Measurements from ENCODE around the gene SESN3. TPM values are rescaled to one million over a fixed set of nuclear protein-coding genes. Genes with fewer than 3 reads are reported as not detected.
"Not testable (repeated sequence)": the region's sequence is repeated elsewhere in the genome, so short reads cannot be mapped to it uniquely, and the experiment has no call there.

SESN3 gene
- 1.5 TPM for polyA plus RNA-seq (2013, experiment 1 of 2)
- polyA plus RNA-seq (2013, experiment 2 of 2) = 1.5 TPM

- no peak within 1 kb of the TSS for H2BK15ac ChIP-seq (replicated peaks; ENCODE audit: low read depth)
- H3K56ac ChIP-seq (ENCODE audit: low read length) = peak within 1 kb of the TSS; percentile 87
- DNase-seq = peak; percentile 100
- no peak within 1 kb of the TSS for H2BK5ac ChIP-seq (ENCODE audit: low read length)
- no peaks in the 10 kb centered on the region for H3K79me1 ChIP-seq (ENCODE audit: low read length)
- peak within 1 kb of the TSS; percentile 32 for H3K4me3 ChIP-seq (ENCODE audit: low read length)
- no peak within 1 kb of the TSS for H4K8ac ChIP-seq (ENCODE audit: low read depth, low read length)
- peak within 1 kb of the TSS; percentile 71 for H3K9ac ChIP-seq (ENCODE audit: low read length)
- no peaks in the 10 kb centered on the region for H3K79me2 ChIP-seq (ENCODE audit: control insufficient read depth, insufficient read depth, low read length)
- H3K27ac ChIP-seq (ENCODE audit: low read depth, low read length) = no peak within 1 kb of the TSS
- no peak within 1 kb of the TSS for H2AK5ac ChIP-seq (ENCODE audit: low read length)
- H2BK120ac ChIP-seq (ENCODE audit: low read depth, low read length) = no peak within 1 kb of the TSS
- H4K5ac ChIP-seq (ENCODE audit: low read length) = no peak within 1 kb of the TSS
- H3K4ac ChIP-seq (ENCODE audit: low read depth, low read length) = no peak within 1 kb of the TSS
- peak within 1 kb of the TSS; percentile 88 for H3K4me2 ChIP-seq (ENCODE audit: low read length)
- H3K18ac ChIP-seq (ENCODE audit: low read length) = peak within 1 kb of the TSS; percentile 22
- no peaks in the 10 kb centered on the region for H3K4me1 ChIP-seq (ENCODE audit: control insufficient read depth, low read depth, low read length)
- no peak within 1 kb of the TSS for H3K23ac ChIP-seq (ENCODE audit: low read length)
- no peaks in the 10 kb centered on the region for H3K36me3 ChIP-seq (ENCODE audit: control insufficient read depth, insufficient read depth, low read length)
- no CpG with 5 or more reads among the region's 40 CpGs for WGBS (ENCODE audit: extremely low coverage, insufficient coverage, low lambda C conversion rate)
- H3K27me3 ChIP-seq (ENCODE audit: insufficient read depth, low read length, poor library complexity) = peaks cover 4% of the 10 kb centered on the region
Observed at GRCh38 chr11:95231127-95231880, at the start of gene SESN3. Gene SESN3 (minus strand): TSS chr11:95231202. CDS start chr11:95230860, 342 bp downstream.

GRCh38 chr11:95279921-95280868 lies 49.2 kb upstream of the SESN3 start:
- Histone ChIP-seq H3K79me1 (ENCODE audit: low read length) (no peaks in the 10 kb centered on the region), H2BK120ac (ENCODE audit: low read depth, low read length) (no peak overlapping the region), H3K56ac (ENCODE audit: low read length) (no peak overlapping the region), H3K4me3 (ENCODE audit: low read length) (no peak overlapping the region), H3K23ac (ENCODE audit: low read length) (no peak overlapping the region), H3K27me3 (ENCODE audit: insufficient read depth, low read length, poor library complexity) (no peaks in the 10 kb centered on the region), H3K4me1 (ENCODE audit: control insufficient read depth, low read depth, low read length) (peaks cover 1% of the 10 kb centered on the region), H2BK5ac (ENCODE audit: low read length) (no peak overlapping the region), H4K5ac (ENCODE audit: low read length) (no peak overlapping the region), H2BK15ac (replicated peaks; ENCODE audit: low read depth) (no peak overlapping the region), H3K18ac (ENCODE audit: low read length) (no peak overlapping the region), H4K8ac (ENCODE audit: low read depth, low read length) (no peak overlapping the region), H3K27ac (ENCODE audit: low read depth, low read length) (no peak overlapping the region), H3K4ac (ENCODE audit: low read depth, low read length) (no peak overlapping the region), H3K9ac (ENCODE audit: low read length) (no peak overlapping the region), H3K4me2 (ENCODE audit: low read length) (no peak overlapping the region), H2AK5ac (ENCODE audit: low read length) (no peak overlapping the region), H3K36me3 (ENCODE audit: control insufficient read depth, insufficient read depth, low read length) (no peaks in the 10 kb centered on the region), H3K79me2 (ENCODE audit: control insufficient read depth, insufficient read depth, low read length) (no peaks in the 10 kb centered on the region)
- peak; percentile 69 for DNase-seq
- WGBS (ENCODE audit: extremely low coverage, insufficient coverage, low lambda C conversion rate) = no CpG with 5 or more reads among the region's 6 CpGs

- WGBS (ENCODE audit: extremely low coverage, insufficient coverage, low lambda C conversion rate) = no CpG with 5 or more reads among the region's 2 CpGs
- Histone ChIP-seq H3K9ac (ENCODE audit: low read length) (no peak overlapping the region), H2BK120ac (ENCODE audit: low read depth, low read length) (peak overlapping the region; percentile 45), H2AK5ac (ENCODE audit: low read length) (no peak overlapping the region), H3K4me3 (ENCODE audit: low read length) (no peak overlapping the region), H3K27ac (ENCODE audit: low read depth, low read length) (no peak overlapping the region), H2BK5ac (ENCODE audit: low read length) (no peak overlapping the region), H3K4me2 (ENCODE audit: low read length) (no peak overlapping the region), H3K18ac (ENCODE audit: low read length) (no peak overlapping the region), H4K8ac (ENCODE audit: low read depth, low read length) (peak overlapping the region; percentile 39), H3K4ac (ENCODE audit: low read depth, low read length) (no peak overlapping the region), H3K79me2 (ENCODE audit: control insufficient read depth, insufficient read depth, low read length) (no peaks in the 10 kb centered on the region), H3K4me1 (ENCODE audit: control insufficient read depth, low read depth, low read length) (peaks cover 1% of the 10 kb centered on the region), H3K27me3 (ENCODE audit: insufficient read depth, low read length, poor library complexity) (no peaks in the 10 kb centered on the region), H4K5ac (ENCODE audit: low read length) (no peak overlapping the region), H3K56ac (ENCODE audit: low read length) (no peak overlapping the region), H3K23ac (ENCODE audit: low read length) (no peak overlapping the region), H3K36me3 (ENCODE audit: control insufficient read depth, insufficient read depth, low read length) (no peaks in the 10 kb centered on the region), H2BK15ac (replicated peaks; ENCODE audit: low read depth) (no peak overlapping the region), H3K79me1 (ENCODE audit: low read length) (no peaks in the 10 kb centered on the region)
- peak; percentile 55 for DNase-seq
Observed at GRCh38 chr11:95277868-95278267, 46.9 kb upstream of the SESN3 start.

GRCh38 chr11:95276139-95276538 lies 45.1 kb upstream of the SESN3 start:
- Histone ChIP-seq H3K79me2 (ENCODE audit: control insufficient read depth, insufficient read depth, low read length) (no peaks in the 10 kb centered on the region), H2BK15ac (replicated peaks; ENCODE audit: low read depth) (no peak overlapping the region), H2BK120ac (ENCODE audit: low read depth, low read length) (no peak overlapping the region), H3K4me1 (ENCODE audit: control insufficient read depth, low read depth, low read length) (peaks cover 1% of the 10 kb centered on the region), H3K27ac (ENCODE audit: low read depth, low read length) (no peak overlapping the region), H2BK5ac (ENCODE audit: low read length) (no peak overlapping the region), H3K23ac (ENCODE audit: low read length) (no peak overlapping the region), H3K27me3 (ENCODE audit: insufficient read depth, low read length, poor library complexity) (no peaks in the 10 kb centered on the region), H3K4me3 (ENCODE audit: low read length) (no peak overlapping the region), H3K4ac (ENCODE audit: low read depth, low read length) (no peak overlapping the region), H4K8ac (ENCODE audit: low read depth, low read length) (no peak overlapping the region), H3K4me2 (ENCODE audit: low read length) (no peak overlapping the region), H2AK5ac (ENCODE audit: low read length) (no peak overlapping the region), H4K5ac (ENCODE audit: low read length) (no peak overlapping the region), H3K18ac (ENCODE audit: low read length) (no peak overlapping the region), H3K79me1 (ENCODE audit: low read length) (no peaks in the 10 kb centered on the region), H3K56ac (ENCODE audit: low read length) (no peak overlapping the region), H3K36me3 (ENCODE audit: control insufficient read depth, insufficient read depth, low read length) (no peaks in the 10 kb centered on the region), H3K9ac (ENCODE audit: low read length) (no peak overlapping the region)
- no peak for DNase-seq
- WGBS (ENCODE audit: extremely low coverage, insufficient coverage, low lambda C conversion rate) = 100% methylated on average over 2 of the region's 4 CpGs

- not testable (repeated sequence) for H2BK15ac ChIP-seq (replicated peaks; ENCODE audit: low read depth)
Observed at GRCh38 chr11:95273618-95274017, 42.6 kb upstream of the SESN3 start.

More at GRCh38 chr11:95273618-95274017, 42.6 kb upstream of the SESN3 start:
- H2BK120ac ChIP-seq (ENCODE audit: low read depth, low read length); H3K18ac ChIP-seq (ENCODE audit: low read length); H3K27ac ChIP-seq (ENCODE audit: low read depth, low read length); H3K4me2 ChIP-seq (ENCODE audit: low read length); H4K5ac ChIP-seq (ENCODE audit: low read length); H3K4me3 ChIP-seq (ENCODE audit: low read length); DNase-seq; H4K8ac ChIP-seq (ENCODE audit: low read depth, low read length); H3K79me2 ChIP-seq (ENCODE audit: control insufficient read depth, insufficient read depth, low read length); H2AK5ac ChIP-seq (ENCODE audit: low read length); H3K36me3 ChIP-seq (ENCODE audit: control insufficient read depth, insufficient read depth, low read length); H3K79me1 ChIP-seq (ENCODE audit: low read length); H3K4ac ChIP-seq (ENCODE audit: low read depth, low read length); H3K9ac ChIP-seq (ENCODE audit: low read length); H3K27me3 ChIP-seq (ENCODE audit: insufficient read depth, low read length, poor library complexity); H2BK5ac ChIP-seq (ENCODE audit: low read length); H3K23ac ChIP-seq (ENCODE audit: low read length); H3K4me1 ChIP-seq (ENCODE audit: control insufficient read depth, low read depth, low read length); H3K56ac ChIP-seq (ENCODE audit: low read length): not testable (repeated sequence)
- no CpG with 5 or more reads among the region's 5 CpGs for WGBS (ENCODE audit: extremely low coverage, insufficient coverage, low lambda C conversion rate)
